GM12872 (cell line): ENCODE measurements around the gene PTPRN2.

Source experiments
- TF ChIP-seq, protein P1 (sequence below): IDR thresholded peaks from 3 replicates; pipeline ENCODE4 v1.5.1; 2011; ENCODE audit warnings: low read depth, mild to moderate bottlenecking, low read length, moderate library complexity; ENCODE audit not compliant: insufficient read depth

Gene PTPRN2

DNA sequence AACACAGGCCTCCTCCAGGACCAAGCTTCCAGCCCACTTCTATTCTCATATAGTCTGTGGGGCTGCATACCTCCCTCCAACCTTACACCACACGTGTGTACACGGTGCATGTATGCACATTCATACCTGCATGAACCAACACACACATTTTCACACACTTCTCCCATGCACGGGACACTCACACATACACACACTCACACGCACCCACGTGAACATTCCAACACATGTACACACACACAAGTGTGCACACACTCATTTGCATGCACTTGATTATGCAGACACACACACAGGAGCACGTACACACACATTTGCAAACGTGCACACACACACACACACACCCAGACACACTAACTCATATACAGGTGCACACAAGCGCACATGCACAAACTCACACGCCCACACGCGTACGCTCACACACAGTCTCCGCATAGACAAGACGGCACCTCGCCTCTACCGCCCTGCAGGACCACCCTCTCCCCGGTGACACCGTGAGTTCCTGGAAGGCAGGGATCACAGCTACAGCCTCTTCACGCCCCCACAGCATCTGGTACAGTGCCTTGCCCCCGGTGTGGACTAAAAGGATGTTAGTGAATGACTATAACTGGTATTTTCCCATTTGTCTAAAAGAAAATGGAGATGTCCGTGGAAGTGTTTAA lies 263.8 kb downstream of the PTPRN2 start:
- TF ChIP-seq, protein P1, sequence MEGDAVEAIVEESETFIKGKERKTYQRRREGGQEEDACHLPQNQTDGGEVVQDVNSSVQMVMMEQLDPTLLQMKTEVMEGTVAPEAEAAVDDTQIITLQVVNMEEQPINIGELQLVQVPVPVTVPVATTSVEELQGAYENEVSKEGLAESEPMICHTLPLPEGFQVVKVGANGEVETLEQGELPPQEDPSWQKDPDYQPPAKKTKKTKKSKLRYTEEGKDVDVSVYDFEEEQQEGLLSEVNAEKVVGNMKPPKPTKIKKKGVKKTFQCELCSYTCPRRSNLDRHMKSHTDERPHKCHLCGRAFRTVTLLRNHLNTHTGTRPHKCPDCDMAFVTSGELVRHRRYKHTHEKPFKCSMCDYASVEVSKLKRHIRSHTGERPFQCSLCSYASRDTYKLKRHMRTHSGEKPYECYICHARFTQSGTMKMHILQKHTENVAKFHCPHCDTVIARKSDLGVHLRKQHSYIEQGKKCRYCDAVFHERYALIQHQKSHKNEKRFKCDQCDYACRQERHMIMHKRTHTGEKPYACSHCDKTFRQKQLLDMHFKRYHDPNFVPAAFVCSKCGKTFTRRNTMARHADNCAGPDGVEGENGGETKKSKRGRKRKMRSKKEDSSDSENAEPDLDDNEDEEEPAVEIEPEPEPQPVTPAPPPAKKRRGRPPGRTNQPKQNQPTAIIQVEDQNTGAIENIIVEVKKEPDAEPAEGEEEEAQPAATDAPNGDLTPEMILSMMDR, result no peak

DNA sequence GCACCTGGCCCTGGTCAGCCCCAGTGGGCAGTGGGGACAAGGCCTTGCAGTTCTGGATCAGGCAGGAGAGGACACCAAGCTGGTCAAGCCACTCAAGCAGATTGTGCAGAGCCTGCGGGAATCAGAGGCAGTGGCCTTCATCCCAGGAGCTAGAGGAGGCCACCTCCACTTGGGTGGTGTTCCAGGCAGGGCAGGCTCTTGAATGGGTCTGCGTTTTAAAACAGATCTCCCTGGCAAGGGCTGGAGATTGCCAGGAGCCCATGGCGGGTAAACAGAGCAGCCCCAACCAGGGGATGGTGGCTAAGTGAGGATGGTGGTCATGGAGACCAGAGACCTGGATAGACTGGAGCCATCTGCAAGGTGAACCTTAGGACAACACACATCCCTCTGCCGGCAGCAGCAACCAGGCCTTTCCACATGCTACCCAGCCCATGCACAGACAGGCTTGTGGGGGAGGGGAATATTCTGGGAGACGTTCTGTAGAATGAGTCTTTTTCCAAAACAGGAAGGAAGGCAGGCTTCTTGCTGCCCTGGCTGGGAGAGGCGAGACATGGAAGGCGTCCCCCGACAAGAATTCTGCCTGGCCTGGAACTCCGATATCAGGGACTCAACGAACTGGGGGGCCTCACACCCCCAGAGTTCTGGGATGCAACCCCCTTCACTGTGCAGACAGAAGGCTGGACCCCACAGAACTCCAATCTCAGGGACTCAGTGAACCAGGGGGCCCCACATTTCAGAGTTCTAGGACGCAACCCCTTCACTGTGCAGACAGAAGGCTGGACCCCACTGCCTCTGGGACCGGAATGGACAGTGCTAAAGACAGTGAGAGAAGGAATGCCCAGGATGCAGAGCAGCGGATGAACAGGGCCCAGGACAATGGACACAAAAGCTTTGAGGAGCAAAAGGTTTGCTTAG lies 264.8 kb downstream of the PTPRN2 start:
- TF ChIP-seq, protein P1, result no peak

DNA sequence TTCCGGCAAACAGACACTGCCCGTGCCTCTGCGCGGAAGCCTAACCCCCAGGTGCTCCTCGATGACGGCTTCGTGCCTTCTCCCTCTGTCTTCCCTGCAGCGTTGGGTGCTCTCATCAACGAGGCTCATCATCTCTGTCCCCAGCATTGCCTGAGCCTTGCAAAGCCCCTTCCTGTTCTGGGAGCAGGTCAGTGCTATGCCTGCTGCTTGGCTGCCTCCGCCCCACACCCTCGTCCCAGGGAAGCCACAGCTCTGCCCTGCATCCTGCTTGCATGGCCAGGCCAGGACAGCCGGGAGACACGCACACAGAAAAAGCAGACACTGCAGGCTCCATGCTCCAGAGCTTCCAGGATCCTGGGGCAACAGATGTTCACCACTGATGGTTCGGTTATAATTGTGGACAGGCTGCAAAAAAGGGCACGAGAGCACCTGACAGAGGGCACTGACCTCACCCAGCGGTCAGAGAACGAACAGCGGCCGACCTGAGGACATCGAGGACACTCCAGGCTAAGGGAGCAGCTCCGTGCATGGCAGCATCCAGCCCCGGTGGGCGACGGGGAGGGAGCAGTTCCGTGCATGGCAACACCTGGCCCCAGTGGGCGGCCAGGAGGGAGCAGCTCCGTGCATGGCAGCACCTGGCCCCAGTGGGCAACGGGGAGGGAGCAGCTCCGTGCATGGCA lies 265.5 kb downstream of the PTPRN2 start:
- TF ChIP-seq, protein P1, result no peak

DNA sequence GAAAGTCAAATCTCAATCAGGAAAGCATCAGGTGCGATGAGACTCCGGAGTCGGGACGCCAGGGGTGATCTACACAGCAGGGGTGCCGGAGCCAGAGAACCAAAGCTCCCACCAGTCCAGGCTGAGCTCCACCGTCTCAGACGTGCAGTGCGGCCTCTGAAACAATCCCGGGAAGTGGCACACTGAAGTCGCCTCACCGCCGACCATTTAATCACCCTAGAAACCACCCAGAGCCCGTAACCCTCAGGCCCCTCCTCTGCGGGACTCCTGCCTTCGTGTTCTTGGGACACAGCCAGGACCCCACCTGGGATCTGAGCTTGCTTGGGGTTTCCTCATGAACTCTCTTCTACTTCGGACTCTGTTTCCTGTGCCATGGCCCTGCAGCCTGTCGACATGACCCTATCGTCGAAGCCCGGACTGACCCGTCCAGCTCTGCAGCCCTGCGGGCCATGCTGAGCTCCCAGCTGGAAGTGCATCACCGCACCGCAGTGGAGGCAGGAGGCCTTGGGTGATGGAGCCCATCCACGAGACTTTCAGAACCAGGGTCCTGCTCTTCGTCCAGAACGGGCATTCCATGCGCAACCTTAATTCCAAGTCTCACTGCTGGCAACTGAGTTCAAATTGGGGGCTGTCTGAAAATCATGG lies 266.4 kb downstream of the PTPRN2 start:
- TF ChIP-seq, protein P1, result no peak

DNA sequence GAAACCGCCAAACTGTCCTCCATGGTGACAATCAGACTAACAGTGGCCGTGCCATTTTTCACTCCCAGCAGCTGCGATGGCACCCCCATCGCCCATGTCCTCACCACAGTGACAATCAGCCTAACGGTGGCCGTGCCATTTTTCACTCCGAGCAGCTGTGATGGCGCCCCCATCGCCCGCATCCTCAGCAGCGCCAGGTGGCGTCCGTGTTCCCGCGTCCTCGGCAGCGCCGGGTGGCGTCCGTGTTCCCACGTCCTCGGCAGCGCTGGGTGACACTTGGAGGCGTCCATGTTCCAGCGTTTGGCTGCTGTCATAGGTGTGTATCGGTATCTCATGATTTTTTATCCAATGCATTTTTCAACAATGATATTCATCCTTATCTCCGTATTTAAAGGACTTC lies 267.3 kb downstream of the PTPRN2 start:
- TF ChIP-seq, protein P1, result no peak

DNA sequence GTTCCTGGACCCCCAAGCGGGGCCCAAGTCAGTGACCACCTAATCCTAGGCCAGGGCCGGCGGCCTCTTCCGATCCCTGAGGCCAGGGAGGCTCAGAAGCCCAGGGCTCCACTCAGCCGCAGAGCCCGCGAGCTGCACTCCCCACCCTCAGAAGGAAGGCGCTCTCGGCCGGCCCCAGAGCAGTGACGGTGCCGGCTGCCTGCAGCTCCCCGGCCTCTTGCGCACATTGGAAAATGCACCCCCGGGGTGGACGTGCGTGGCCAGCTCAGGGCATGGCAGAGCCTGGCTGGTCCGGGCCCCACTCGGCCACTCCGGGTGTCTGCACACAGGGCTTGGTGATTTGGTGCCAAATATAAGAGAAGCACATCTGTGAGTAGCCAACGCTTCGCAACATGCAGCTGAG lies 269.1 kb downstream of the PTPRN2 start:
- TF ChIP-seq, protein P1, result no peak
